SHP77 (cell line): ENCODE results near the gene AKNA.

Source experiments
- DNase-seq, 2 experiments: peaks; one replicate each; lab custom pipeline; 2025; lab: John Stamatoyannopoulos, UW

AKNA gene

GRCh38 chr9:114376586-114377445 is 11.0 kb downstream of the AKNA start:
- DNase-seq, result no peak

- DNase-seq, result no peak
These were observed 12.2 kb downstream of the AKNA start for GRCh38 chr9:114375386-114376175.

GRCh38 chr9:114374936-114375335 is 12.8 kb downstream of the AKNA start:
- no peak for DNase-seq

- DNase-seq, result no peak
These were observed 13.6 kb downstream of the AKNA start for GRCh38 chr9:114373960-114374730.

- no peak for DNase-seq
These were observed 14.8 kb downstream of the AKNA start for GRCh38 chr9:114372921-114373448.

- DNase-seq, result no peak
These were observed 15.5 kb downstream of the AKNA start for GRCh38 chr9:114371973-114372917.

- no peak for DNase-seq
These were observed 16.3 kb downstream of the AKNA start for GRCh38 chr9:114371343-114371944.

- DNase-seq, result no peak
These were observed 16.8 kb downstream of the AKNA start for GRCh38 chr9:114370968-114371320.

- no peak for DNase-seq
These were observed 17.4 kb downstream of the AKNA start for GRCh38 chr9:114370251-114370967.

GRCh38 chr9:114369216-114370130 is 18.3 kb downstream of the AKNA start:
- DNase-seq, result no peak

GRCh38 chr9:114367772-114368569 is 19.8 kb downstream of the AKNA start:
- DNase-seq, result no peak

GRCh38 chr9:114367366-114367765 is 20.4 kb downstream of the AKNA start:
- no peak for DNase-seq

GRCh38 chr9:114366334-114367128 is 21.3 kb downstream of the AKNA start:
- DNase-seq, result no peak

- no peak for DNase-seq
These were observed 22.6 kb downstream of the AKNA start for GRCh38 chr9:114365194-114365593.

- no peak for DNase-seq
These were observed 23.4 kb downstream of the AKNA start for GRCh38 chr9:114364134-114365041.

- no peak for DNase-seq
These were observed 24.4 kb downstream of the AKNA start for GRCh38 chr9:114363424-114363823.
